Retina (tissue), 1 donor: ENCODE results near the gene NBEAL1.
"Not testable (repeated sequence)": the region's sequence is repeated elsewhere in the genome, so short reads cannot be mapped to it uniquely, and the experiment has no call there.

Experiments used
- DNase-seq: peaks from one replicate; pipeline ENCODE4 v3.0.0-alpha.2; 2016

Gene NBEAL1

DNA sequence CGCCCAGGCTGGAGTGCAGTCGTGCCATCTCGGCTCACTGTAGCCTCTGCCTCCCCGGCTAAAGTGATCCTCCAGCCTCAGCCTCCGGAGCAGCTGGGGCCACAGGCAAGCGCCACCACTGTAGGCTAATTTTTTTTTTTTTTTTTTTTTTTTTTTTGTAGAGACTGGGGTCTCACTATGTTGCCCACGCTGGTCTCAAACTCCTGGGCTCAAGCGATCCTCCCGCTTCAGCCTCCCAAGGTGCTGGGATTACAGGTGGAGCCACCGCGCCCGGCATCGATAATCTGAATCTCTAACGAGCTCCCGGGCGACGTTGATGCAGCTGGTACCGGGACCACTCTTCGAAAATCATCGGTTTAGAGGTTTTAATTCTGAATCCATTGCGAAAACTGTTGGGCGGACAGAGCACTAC is 223.6 kb downstream of the NBEAL1 start:
- DNase-seq = no peak

DNA sequence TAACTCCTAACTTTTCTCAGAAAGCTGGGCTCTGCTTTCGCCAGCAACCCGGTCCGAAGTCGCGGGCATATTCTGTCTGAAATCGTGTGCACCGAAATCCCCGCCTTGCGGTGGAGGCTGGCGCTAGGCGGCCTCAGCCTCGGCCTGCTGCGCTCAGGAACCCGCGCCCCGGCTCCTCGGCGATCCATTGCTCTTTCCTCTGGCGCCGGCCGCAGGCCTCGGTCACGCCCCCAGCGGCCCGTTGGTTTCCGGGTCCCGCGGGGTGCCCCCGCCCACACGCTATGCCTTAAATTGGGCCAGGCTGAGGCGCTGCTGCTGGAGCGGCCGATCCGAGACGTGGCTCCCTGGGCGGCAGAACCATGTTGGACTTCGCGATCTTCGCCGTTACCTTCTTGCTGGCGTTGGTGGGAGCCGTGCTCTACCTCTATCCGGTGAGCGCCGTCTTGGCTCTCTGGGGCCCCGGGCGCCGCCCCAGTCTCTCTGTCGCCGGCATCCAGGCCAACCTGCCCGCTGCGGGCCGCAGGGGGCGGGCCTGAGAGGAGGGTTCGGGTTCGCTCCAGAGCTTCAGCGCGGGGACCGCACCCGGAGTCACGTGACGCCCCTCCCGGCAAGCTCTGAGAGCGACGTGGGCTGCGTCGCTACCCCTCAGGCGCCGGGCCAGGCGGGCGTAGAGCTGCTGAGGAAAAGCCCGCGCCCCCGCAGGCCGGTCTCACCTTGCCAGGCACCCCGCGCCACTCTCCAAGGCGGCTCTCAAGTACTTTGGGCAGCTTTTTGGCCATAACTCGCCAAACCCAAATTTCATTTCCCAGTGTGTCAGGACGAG is 224.2 kb downstream of the NBEAL1 start, which contains the start of gene CYP20A1:
TSS of gene CYP20A1 (plus strand) at position 315 of the 823 bp plus-strand sequence. CDS start at position 360, 45 bp downstream.
- DNase-seq = peak; percentile 98

DNA sequence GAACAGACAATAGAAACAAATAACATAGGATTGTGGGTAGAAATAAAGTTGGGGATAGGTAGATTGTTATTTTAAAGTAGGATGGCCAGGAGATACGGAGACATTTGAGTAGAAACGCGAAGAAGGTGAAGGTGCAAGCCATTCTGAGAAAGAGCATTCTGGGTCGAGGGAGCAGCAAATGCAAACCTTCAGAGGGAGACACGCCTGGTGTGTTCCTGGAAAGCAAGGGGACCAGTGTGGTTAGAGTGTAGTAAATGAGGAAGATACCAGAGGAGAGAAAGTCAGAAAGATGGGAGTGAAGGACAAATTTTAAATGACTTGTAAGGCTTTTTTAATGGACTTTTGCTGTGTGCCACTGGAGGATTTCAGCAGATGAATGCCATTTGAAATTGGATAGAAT is 225.8 kb downstream of the NBEAL1 start:
- DNase-seq = no peak

DNA sequence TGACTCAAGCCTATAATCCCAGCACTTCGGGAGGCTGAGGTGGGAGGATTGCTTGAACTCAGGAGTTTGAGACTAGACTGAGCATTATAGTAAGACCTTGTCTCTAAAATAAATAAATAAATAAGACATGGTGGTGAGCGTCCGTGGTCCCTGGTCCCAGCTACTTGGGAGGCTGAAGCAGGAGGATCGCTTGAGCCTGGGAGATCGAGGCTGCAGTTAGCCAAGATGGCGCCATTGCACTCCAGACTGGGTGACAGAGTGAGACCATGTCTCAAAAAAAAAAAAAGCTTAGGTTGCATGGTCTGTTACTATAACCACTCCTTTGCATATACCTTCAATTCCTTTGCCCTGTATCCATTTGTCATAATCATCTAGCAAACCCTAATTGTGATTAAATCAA is 227.8 kb downstream of the NBEAL1 start:
- no peak for DNase-seq

DNA sequence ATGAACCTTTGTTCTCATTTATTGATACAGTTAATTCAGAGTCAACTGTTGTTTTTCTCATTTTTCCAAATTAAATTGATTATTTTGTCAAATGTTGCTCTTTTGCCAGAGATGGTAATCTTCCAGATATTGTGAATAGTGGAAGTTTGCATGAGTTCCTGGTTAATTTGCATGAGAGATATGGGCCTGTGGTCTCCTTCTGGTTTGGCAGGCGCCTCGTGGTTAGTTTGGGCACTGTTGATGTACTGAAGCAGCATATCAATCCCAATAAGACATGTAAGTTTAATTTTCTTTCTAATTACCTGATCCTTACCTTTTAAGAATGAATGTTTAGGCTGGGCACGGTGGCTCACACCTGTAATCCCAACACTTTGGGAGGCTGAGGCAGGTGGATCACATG is 232.0 kb downstream of the NBEAL1 start:
- no peak for DNase-seq

DNA sequence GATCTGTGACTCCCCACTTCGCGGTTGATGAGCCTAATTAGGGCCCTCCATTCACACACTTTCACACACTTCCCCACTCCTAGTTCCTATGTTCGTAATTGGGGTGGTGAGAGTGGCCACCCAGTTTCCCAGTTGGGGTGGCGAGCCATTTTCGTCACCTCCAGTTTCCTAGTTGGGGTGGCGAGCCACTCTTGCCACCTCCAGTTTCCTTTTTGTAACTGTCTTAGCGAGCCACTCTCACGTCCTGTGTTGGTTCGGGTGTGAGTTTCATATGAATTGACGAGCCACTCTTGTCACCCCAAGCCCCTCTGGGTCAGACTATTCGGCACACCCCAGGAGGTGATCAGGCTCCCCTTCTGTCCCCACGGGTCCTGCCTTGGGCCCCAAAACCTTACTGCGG is 238.1 kb downstream of the NBEAL1 start:
- no peak for DNase-seq

DNA sequence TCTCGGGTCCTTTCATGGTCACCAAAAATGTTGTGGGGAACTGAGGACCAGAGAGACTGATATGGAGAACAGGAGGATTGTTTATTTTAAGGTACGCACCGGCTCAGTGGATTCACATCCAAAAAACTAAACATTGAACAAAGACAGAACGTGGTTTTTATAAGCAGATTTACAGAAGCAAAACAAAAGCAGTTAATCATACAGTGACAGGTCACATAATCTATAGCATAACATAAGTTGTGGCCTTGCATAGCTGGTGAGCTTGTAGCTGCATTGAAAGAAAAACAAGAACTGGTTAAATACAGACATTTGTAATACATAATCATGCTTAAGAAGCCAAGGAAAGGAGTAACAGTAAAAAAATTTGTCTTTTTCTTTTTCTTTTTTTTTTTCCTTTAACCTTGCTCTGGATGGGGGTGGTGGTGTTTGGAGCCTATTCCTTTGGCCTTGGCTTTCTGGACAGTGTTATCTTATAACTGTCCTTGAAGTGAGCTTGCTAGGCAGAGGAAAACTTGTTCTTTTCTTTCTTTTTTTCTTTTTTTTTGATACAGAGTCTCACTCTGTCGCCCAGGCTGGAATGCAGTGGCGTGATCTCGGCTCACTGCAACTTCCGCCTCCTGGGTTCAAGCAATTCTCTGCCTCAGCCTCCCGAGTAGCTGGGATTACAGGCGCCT is 238.9 kb downstream of the NBEAL1 start:
- not testable (repeated sequence) for DNase-seq

DNA sequence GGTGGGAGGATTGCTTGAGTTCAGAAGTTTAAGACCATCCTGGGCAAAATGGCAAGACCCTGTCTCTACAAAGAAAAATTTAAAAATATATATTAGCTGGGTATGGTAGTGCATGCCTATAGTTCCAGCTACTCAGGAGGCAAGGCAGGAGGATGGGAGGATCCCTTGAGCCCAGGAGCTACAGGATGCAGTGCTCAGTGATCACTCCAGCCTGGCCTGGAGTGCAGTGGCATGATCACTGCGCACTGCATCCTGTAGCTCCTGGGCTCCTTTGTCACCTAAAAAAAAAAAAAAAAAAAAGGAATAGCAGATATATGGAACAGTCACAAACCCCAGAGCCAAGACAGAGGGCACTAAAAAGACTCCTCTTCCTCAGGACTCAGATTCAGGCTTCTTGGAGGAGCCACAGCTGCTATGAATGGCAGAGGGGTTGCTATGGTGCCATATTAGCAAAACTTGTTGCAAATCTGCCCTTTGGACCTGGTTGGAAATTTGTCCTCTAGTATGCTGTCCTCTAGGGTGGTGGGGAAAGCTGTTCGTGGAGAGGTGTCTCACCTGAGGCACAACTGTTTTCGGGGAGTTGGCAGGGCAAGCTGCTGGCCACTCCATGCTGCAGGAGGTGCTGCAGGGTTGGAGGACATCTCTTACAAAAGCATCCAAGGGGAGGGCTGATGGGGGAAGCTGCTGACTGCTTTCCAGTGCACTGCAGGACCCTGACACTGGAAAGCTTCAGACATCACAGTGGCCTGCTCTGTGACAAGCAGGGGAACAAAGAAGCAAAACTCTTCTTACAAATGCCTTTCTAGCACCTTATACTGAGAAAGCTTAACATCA is 246.9 kb downstream of the NBEAL1 start:
- DNase-seq = no peak
